ENCODE data around the gene NHLRC4. TPM values are rescaled to one million over a fixed set of nuclear protein-coding genes. Genes with fewer than 3 reads are reported as not detected.

The NHLRC4 gene
- total and polyA plus RNA-seq, 2 of the 8 experiments (the other 6 are each of a cell fraction or from before 2014, with no cell fraction given), result 0.60 to 0.76 TPM

DNA sequence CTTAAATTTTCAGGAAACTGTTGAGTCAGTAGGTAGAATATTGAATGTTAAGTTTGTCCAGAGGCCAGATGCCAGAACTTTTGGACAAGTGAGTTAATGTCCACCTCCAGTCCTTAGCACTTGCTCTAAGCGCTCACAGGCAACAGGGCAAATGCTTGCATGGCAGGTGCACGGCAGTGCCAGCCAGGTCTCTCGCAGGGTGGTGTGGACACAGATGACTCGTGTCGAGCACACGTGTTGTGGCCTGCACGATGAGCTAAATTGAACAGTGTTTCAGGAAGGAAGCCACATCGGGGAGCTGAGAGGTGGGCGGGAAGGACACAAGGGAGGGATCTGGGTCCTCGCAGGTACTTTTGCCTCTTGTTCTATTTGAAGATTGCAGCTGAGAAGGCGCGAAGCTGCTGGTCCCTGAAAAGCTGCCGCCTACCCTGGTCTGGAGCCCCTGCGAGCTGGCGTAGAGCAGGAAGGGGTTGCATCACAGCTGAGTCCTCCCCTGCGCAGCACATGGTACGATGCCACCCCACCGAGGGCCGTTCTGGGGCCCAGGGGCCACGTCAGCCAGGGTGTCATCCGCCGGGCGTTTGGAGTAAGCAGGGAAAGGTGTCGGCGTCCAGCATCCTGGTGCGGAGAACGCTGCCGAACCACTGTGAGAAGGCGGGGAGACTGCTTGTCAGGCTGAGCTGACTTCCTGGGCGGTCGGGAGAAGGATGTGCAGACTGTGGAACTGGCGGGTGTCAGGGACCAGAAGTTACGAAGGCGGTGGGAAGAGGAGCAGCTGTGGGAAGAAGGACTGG is 29.3 kb downstream of the NHLRC4 start:
- CTCF ChIA-PET (ENCODE audit: partially characterized antibody), result interaction anchor here (0.7 to 4.2 kb wide), 5 partner anchors 9 to 26 kb away, joined by 3 to 22 read pairs (median 5); no protein-coding TSS in a partner anchor
- TF ChIP-seq CBX8 (IDR thresholded peaks at IDR 0.05; ENCODE audit: borderline replicate concordance, low read depth, low read length), result no peak
- no peak for TF ChIP-seq SP2 (IDR thresholded peaks at IDR 0.05; ENCODE audit: low read length)
- no peak for TF ChIP-seq BACH1 (IDR thresholded peaks at IDR 0.05; ENCODE audit: low read length)
- no peak for TF ChIP-seq SP4 (IDR thresholded peaks at IDR 0.05; ENCODE audit: low read length)
- no peak for TF ChIP-seq RXRA (IDR thresholded peaks at IDR 0.05; ENCODE audit: insufficient read depth, low read depth, low read length)
- no peak for TF ChIP-seq ASH2L (IDR thresholded peaks at IDR 0.05; ENCODE audit: low read length)
- TF ChIP-seq EZH2 (IDR thresholded peaks at IDR 0.05; ENCODE audit: low read depth, low read length, severe bottlenecking), result no peak
- TF ChIP-seq POLR2A (IDR thresholded peaks at IDR 0.05; ENCODE audit: control extremely low read depth in 1 of 2, low read depth in 2 of 2, low read length in 2 of 2), result no peak
- no peak for TF ChIP-seq JUND (IDR thresholded peaks at IDR 0.05; ENCODE audit: low read length)
- no peak for TF ChIP-seq RBBP5 (IDR thresholded peaks at IDR 0.05; ENCODE audit: borderline replicate concordance, low read depth, low read length)
- no peak for TF ChIP-seq CREB1 (IDR thresholded peaks at IDR 0.05)
- TF ChIP-seq TCF12 (IDR thresholded peaks at IDR 0.05; ENCODE audit: low read depth, low read length), result no peak

More for the DNA sequence above, 29.3 kb downstream of the NHLRC4 start:
- H2BK5ac ChIP-seq (ENCODE audit: low read depth, low read length), result no peak overlapping the region
- H3K9me3 ChIP-seq (ENCODE audit: insufficient read depth in 2 of 2, low read depth in 1 of 2, low read length in 1 of 2), result peaks cover 0 to 4% of the 10 kb centered on the region in 2 experiments; a peak in 1 of 4 replicates
- H2BK120ac ChIP-seq (replicated peaks; ENCODE audit: low read depth, low read length), result no peak overlapping the region
- H3K18ac ChIP-seq (ENCODE audit: extremely low read depth, low read length), result no peak overlapping the region
- peaks cover 0 to 8% of the 10 kb centered on the region in 2 experiments; a peak in 2 of 4 replicates for H3K79me2 ChIP-seq (ENCODE audit: control insufficient read depth in 1 of 2, insufficient read depth in 2 of 2, low read length in 2 of 2)
- no peak overlapping the region for H2BK20ac ChIP-seq (ENCODE audit: low read length)
- no peaks in the 10 kb centered on the region for H3K23me2 ChIP-seq (ENCODE audit: low read depth, low read length)
- DNase-seq (ENCODE audit: low read depth in 1 of 2, low spot score in 2 of 2), result no peak
- H3K27ac ChIP-seq (ENCODE audit: low read depth, low read length), result no peak overlapping the region
- no peak overlapping the region for H3K56ac ChIP-seq (replicated peaks; ENCODE audit: insufficient read length, low read depth, low read length)
- 94% methylated on average over 31 of the region's 34 CpGs; no CpG with 5 or more reads in 1 of the 2 experiments for WGBS, 2 experiments (ENCODE audit: extremely low coverage in 1 of 2, insufficient coverage in 1 of 2, insufficient read length in 1 of 2, insufficient replicate concordance in 2 of 2, low coverage in 1 of 2, low lambda C conversion rate in 2 of 2, missing lambda C conversion rate in 1 of 2)
- POLR2A ChIA-PET (ENCODE audit: partially characterized antibody), result interaction anchor here (1.2 to 2.6 kb wide), 3 partner anchors 9 to 15 kb away, joined by 3 to 8 read pairs (median 3); no protein-coding TSS in a partner anchor
- H2BK15ac ChIP-seq (ENCODE audit: low read length), result no peak overlapping the region
- no peak overlapping the region for H4K5ac ChIP-seq (ENCODE audit: insufficient read length, low read depth, low read length)
- H3K9ac ChIP-seq (replicated peaks in 1 of 4; ENCODE audit: extremely low read depth in 1 of 4, low read depth in 3 of 4, low read length in 3 of 4), result no peak overlapping the region
- peaks cover 16 to 28% of the 10 kb centered on the region in 2 experiments for H4K20me1 ChIP-seq (replicated peaks in 1 of 2; ENCODE audit: control insufficient read depth in 1 of 2, insufficient read depth in 2 of 2, low read length in 2 of 2)
- FAIRE-seq, result no peak
- no peak overlapping the region for H2AK5ac ChIP-seq (ENCODE audit: low read depth, low read length)
- no peak overlapping the region for H3K14ac ChIP-seq (ENCODE audit: insufficient read length)
- H3K36me3 ChIP-seq (ENCODE audit: control insufficient read depth in 2 of 4, insufficient read depth in 4 of 4, low read length in 3 of 4), result peaks cover 0 to 3% (median under 1%) of the 10 kb centered on the region in 4 experiments; a peak in 2 of 8 replicates
- H4K8ac ChIP-seq (ENCODE audit: extremely low read depth, insufficient read depth, low read length), result no peak overlapping the region
- H3K79me1 ChIP-seq (ENCODE audit: low read depth, low read length), result peaks cover 12% of the 10 kb centered on the region; the same call in 1 of the 2 replicates
- no peak overlapping the region for H2AFZ ChIP-seq (ENCODE audit: low read length)
- no peak overlapping the region for H3K23ac ChIP-seq (ENCODE audit: insufficient read length)
- no peak overlapping the region for H2BK12ac ChIP-seq (ENCODE audit: low read depth, low read length)
- H3K4me2 ChIP-seq (ENCODE audit: insufficient read depth in 1 of 2, low read depth in 2 of 2, low read length in 2 of 2), result no peak overlapping the region
- peaks cover 0 to 13% (median 7%) of the 10 kb centered on the region in 4 experiments; a peak in 5 of 7 replicates for H3K27me3 ChIP-seq (replicated peaks in 1 of 4; ENCODE audit: control insufficient read depth in 3 of 4, extremely low read depth in 1 of 4, insufficient read depth in 3 of 4, low read length in 3 of 4)
- no peak overlapping the region for H3K4me3 ChIP-seq (ENCODE audit: extremely low read depth in 1 of 4, insufficient read depth in 2 of 4, low read depth in 3 of 4, low read length in 4 of 4)
- H3K4ac ChIP-seq (replicated peaks; ENCODE audit: insufficient read length, low read depth, low read length), result no peak overlapping the region
- H4K91ac ChIP-seq (replicated peaks; ENCODE audit: insufficient read length, low read length), result no peak overlapping the region
- peaks cover 0 to 2% (median 0%) of the 10 kb centered on the region in 4 experiments; a peak in 1 of 7 replicates for H3K4me1 ChIP-seq (replicated peaks in 1 of 4; ENCODE audit: control insufficient read depth in 3 of 4, insufficient read depth in 4 of 4, low read length in 3 of 4)

Measured in H1 (cell line).